VCaP (cell line): ENCODE measurements around the gene XPO4.
"Not testable (repeated sequence)": the region's sequence is repeated elsewhere in the genome, so short reads cannot be mapped to it uniquely, and the experiment has no call there.

Experiments
- H3K27ac ChIP-seq: fragments of 450-650 bp; 2 replicates; pipeline ENCODE4 v1.5.1; 2017
- TF ChIP-seq, protein P1 (sequence below): fragments of 450-650 bp; conservative IDR thresholded peaks from 2 replicates; pipeline ENCODE4 v1.5.1; 2017; ENCODE audit warnings: mild to moderate bottlenecking, moderate library complexity

The XPO4 gene

DNA sequence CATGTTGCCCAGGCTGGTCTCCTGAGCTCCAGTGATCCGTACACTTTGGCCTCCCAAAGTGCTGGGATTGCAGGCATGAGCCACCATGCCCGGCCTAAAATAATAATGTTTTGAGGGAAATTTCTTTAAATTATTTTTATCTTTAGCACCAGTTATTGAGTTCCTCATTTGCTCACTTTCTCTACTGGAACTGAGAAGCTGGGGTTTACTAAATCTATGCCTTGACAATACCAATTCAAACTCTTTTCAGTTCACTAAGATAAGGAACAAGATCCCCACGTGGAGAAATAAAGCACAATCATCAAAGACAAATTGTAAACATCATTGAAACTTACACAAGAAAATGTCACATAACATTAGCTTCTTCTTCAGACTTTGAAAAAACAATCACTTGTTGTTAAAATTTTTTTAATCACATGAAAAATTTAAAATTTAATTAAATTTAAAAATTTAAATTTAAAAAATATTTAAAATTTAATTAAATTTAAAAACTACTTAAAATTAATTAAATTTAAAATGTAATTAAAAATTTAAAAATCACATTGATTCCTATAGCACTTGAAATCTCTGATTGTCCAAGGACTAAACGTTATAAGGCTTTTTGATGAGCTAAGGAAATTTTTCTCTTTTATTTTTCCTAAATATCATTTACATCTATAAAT, 25.2 kb upstream of the XPO4 start:
- no peak overlapping the region for H3K27ac ChIP-seq
- TF ChIP-seq, protein P1, sequence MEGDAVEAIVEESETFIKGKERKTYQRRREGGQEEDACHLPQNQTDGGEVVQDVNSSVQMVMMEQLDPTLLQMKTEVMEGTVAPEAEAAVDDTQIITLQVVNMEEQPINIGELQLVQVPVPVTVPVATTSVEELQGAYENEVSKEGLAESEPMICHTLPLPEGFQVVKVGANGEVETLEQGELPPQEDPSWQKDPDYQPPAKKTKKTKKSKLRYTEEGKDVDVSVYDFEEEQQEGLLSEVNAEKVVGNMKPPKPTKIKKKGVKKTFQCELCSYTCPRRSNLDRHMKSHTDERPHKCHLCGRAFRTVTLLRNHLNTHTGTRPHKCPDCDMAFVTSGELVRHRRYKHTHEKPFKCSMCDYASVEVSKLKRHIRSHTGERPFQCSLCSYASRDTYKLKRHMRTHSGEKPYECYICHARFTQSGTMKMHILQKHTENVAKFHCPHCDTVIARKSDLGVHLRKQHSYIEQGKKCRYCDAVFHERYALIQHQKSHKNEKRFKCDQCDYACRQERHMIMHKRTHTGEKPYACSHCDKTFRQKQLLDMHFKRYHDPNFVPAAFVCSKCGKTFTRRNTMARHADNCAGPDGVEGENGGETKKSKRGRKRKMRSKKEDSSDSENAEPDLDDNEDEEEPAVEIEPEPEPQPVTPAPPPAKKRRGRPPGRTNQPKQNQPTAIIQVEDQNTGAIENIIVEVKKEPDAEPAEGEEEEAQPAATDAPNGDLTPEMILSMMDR = no peak

DNA sequence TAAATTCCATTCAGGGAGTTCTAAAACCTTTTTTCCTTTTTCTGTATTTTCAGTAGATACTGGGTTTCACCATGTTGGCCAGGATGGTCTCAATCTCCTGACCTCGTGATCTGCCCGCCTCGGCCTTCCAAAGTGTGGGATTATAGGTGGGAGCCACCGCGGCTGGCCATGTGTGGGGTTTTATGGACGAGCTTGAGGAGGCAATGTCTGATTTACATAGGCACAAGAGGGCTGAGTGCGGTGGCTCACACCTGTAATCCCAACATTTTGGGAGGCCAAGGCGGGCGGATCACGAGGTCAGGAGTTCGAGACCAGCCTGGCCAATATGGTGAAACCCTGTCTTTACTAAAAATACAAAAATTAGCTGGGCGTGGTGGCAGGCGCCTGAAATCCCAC, 22.8 kb upstream of the XPO4 start:
- not testable (repeated sequence) for H3K27ac ChIP-seq

DNA sequence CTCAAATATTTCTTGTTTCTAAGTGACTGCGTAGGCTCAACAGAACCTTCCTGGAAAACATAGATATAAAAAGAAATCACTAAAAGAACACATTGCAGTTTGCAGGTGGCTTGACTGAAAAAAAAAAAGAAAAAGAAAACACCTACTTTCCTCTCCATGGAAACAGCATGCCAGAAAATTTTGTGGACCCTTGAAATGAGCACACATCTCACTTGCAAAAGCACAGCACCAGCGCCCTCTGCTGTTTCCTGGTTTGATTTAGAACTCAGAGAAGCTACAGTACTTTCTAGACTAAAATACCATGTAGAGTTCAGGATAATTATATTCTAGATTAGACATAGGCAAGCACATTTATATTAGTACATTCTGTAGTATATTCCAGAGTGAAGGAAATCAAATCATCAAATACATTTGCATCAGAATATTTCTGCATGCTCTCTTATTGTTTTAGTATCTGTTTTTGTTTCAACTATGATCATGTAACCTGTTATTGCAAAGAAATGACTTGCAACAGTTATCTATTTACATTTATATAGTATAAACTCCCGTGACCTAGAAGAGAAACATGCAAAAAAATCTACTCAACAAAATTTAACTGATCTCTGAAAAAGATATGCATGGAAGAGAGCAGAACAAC, 22.3 kb upstream of the XPO4 start:
- no peak overlapping the region for H3K27ac ChIP-seq
- TF ChIP-seq, protein P1 = peak; percentile 89

DNA sequence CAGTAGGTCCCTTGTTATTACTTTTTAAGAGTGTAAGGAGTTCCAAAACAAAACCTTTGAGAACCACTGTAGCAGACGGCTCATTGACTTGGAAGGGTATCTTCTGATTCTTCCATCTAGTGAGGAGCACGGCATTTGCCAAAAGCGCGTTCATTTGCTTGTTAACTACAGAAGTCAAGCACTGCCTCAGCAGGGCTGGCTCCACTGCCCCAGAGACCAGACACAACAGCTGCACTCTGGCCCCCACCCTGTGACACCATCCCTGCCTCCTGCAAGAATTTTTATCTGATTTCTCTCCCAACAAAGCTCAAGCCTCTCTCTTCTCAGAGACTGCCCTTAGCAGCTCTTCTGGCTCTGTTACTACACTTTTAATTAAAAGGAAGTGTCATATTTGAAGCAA, 20.7 kb upstream of the XPO4 start:
- TF ChIP-seq, protein P1 = no peak
- no peak overlapping the region for H3K27ac ChIP-seq

DNA sequence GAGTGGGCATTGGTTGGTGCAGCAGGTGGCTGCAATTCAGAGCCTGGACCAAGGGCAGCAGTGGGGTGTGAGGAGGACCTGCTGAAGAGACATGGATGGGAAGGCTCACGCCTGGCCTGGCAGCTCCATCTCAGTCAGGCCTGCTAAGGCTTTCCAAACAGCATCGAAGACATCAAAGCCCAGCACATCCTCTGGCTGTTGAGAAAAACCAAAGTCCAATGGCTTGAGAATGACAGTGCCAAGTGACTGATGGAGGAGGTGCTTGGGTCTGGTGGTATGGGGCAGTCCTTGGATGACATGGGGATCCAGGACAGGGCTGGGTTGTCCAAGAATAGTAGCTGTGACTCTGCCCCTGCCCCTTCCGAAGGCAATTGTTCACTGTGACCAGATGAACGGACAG, 19.0 kb upstream of the XPO4 start:
- no peak overlapping the region for H3K27ac ChIP-seq
- TF ChIP-seq, protein P1 = no peak

DNA sequence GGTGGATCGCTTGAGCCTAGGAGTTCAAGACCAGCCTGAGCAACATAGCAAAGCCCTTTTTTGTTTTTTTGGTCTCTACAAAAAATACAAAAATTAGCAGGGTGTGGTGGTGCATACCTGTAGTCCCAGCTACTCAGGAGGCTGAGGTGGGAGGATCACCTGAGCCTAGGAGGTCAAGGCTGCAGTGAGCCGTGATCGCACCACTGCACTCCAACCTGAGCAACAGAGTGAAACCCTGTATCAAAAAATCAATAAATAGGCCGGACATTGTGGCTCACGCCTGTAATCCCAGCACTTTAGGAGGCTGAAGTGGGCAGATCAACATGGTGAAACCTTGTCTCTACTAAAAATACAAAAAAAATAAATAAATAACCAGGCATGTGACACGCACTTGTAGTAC, 13.1 kb upstream of the XPO4 start:
- not testable (repeated sequence) for H3K27ac ChIP-seq

DNA sequence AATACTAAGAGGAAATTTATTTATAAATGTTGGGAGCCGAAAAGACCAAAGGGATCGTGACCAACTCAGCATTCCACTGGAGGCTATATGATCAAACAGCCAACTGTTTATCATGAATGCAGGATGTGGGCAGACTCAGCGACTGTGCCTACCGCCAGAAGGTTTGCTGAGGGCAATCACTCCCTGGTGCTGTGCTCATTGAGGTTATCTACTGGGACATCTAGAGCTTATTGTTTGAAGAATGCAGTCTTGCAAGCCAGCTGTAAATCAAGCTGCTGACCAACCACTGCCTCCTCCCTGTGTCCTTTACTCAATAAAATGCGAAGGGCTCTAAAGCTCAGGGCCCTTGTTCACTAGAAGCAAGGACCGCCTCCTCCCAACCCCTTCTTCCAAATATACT, 8.5 kb upstream of the XPO4 start:
- TF ChIP-seq, protein P1 = no peak
- H3K27ac ChIP-seq = no peak overlapping the region

DNA sequence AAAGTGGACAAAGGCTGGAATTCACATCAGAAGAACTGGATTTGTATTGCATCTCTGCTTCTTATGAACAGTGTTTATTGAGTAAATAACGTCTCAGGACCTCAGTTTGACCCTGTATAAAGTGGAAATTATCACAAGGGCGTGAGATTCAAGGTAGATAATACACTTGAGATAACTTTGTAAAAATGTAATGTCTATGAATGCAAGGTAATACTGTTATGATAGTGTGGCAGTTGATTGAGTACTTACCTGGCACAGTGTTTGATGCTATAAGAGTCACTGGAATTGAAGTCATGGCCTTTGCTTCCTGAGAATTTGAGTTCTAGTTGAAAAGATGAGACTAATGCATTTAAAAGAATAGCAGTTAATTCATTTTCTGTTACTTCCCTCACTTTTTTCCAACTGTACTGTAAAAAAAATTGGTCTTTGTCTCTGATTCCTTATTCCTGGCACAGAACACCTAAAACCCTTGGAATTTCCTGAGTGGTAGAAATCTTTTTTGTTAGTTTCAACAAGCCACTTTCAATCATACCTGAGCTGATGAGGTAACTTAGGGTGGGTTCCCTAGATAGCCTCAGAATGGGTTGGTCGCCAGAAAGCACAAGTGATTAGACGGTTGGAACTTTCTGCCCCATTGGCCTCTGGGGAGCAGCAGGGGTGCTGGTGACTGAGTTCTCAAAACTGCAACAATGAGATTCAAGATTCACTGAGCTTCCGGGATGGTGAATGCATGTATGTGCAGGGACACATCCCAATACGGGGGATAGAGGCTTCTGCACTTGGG, 6.4 kb upstream of the XPO4 start:
- TF ChIP-seq, protein P1 = no peak
- H3K27ac ChIP-seq = no peak overlapping the region
